Hematopoietic multipotent progenitor cell treated with erythropoietin and hydrocortisone succinate and interleukin-3 and kit ligand, for 8 days (in vitro differentiated cells): ENCODE results near the gene CACNA2D1.
A peak's percentile ranks its signal among the peaks of the same experiment; 100 is the strongest.
"Not testable (repeated sequence)": the region's sequence is repeated elsewhere in the genome, so short reads cannot be mapped to it uniquely, and the experiment has no call there.

Experiments used
- DNase-seq: peaks from one replicate; pipeline ENCODE4 v3.0.0-alpha.2; 2015

The CACNA2D1 gene

DNA sequence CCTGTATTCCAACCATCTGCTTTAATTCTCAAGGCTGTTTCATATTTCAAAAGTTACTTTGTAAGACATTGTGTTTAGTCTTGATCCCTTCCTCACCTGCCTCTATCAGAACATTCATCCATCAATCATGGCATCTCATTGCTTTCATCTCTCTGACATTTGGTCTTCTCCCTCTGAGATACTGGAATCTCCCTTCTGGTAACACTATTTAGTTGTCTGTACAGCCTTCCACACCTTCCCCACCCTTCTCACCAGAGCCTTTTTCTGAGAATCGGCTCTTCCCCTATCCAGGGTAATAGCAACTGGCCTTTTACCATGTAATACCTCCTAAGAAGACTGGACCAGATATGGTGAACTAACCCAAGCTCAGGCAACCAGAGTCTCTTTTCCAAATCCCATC is 10.1 kb downstream of the CACNA2D1 start:
- no peak for DNase-seq

DNA sequence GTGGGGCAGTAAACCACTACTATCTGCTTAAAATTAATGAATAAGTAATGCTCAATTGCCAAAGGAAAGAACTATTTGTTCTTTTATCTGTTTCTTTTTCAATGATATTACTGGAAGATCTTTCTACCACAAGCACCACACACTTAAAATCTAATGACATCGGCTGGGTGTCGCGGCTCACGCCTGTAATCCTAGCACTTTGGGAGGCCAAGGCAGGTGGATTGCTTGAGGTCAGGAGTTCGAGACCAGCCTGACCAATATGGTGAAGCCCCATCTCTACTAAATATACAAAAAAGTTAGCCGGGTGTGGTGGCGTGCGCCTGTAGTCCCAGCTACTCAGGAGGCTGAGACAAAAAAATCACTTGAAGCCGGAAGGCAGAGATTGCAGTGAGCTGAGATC is 10.8 kb downstream of the CACNA2D1 start:
- not testable (repeated sequence) for DNase-seq

DNA sequence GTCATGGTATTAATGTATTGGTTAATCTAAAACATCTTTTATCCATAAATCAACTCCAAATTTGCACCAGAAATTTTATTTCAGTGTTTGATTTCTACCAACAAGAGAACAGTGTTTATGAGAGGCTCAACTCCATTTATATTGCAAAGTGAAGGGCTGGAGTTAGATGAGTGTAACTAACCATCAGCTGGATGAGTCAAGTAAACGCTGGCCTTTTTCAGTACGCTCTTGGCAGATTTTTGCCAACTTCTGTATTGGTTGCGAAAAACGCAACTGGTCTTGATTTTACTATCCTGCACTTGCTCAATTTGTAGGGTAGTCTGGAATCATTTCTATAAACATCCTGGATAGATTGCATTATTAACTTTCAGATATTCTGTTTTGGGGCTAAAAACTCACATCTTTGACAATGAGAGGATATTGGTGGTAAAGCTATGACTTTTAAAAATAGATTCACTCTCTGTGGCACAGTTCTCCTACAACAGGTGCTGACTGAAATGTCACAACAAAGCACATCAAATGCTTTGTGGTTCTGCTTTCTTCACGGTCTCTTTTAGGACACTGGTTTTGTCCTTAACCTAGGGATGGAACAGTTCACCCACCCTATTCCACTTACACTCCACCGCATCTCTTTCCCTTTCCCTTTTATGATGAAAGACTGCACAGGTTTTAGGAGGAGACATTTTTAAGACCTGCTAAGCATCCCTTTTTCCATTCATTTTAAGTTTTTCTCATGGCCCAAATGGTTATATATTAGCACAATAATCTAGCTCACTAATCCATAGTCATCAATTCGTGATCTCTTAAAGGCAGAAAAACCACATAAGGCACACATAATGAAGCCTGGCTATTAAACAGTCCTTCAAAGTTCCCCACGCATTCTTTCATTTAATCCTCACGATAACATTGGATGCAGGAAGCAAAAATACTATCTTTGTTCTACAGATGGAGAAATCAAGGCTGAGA is 12.8 kb downstream of the CACNA2D1 start:
- no peak for DNase-seq

DNA sequence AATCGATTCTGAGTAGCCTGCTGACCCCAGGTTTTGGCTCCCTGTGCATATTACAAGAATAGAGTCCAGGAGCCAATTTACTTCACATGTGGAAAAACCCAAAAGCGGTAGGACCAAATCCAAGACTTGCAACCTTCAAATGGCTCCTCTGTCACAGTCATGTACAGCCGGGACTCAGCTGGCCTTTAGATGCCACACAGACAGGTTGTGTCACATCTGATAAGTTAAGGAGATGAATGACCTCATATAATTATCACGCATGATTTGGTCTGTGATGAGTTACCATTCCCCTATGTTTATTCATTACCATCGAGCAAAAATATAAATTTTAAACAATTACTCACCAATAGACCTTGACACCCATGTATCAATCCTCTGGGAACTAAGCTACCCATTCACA is 14.2 kb downstream of the CACNA2D1 start:
- no peak for DNase-seq

DNA sequence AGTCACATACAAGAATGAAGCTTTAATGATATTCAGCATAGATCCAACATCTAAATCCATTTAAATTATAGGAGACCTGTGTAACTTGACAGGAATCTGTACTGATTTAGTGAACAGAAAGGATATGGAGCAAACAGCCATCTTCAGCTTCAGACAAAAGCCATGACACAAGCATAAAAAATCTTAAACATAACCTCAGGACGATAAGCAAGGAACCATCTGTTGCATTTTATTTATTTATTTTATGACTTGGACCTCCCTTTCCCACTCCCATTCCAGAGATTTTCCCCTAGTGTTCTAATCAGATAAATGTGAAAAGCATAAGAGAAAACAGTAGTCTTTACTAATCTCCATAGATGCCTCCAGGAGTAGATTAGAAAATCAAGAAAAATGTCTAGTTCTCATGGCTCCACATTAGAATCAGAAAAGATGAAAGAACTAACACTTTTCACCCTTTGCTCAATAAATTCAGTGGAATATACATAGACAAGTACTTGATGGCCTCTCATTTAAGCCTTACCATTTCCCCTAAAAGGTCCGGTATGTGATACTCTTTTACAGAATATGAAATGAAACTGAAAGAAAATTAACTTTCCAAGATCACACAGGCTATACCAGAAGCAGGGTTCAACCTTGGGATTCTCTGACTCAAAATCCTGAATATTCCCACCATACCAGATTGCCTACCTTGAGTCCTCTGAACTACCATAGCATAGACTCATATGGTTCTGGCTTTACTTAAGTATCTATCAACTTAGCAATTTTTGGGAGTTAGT is 15.2 kb downstream of the CACNA2D1 start:
- DNase-seq = no peak

DNA sequence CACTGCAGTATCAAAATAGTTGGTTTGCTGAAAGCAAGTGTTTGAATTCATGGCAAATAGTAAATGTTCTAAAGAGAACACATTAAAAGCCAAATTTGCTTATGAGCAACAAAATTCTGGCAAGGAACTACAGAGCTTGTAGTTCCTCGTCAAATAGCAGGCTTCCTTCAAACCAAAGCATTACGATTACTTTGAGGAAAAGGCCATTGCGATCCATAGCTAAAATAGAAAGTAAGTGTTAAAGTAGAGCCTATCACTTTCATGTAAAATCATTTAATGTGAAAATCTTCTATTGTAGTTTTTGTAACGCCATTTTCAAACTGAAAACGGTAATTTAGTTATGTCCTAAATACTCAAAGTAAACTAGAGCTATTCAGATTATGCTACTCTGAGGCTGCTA is 20.1 kb downstream of the CACNA2D1 start:
- no peak for DNase-seq

DNA sequence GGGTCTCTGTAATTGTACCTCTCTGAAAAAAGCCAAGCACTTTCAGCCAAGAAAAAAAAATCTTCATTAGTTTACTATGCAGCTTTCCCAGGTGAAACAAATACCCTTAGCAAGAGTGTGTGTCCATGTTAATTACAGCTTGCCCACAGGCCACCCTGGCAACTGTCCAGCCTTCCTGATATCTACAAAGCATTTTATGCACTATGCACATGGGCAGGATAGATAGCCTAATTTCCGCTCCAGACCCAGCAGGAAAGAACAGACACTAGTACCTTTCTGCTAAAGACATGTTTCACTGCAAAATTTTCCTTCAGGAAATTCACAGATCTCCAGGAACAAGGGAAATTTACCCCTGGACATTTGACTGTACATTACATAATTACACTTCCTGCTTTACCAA is 24.4 kb downstream of the CACNA2D1 start:
- peak; percentile 52 for DNase-seq

DNA sequence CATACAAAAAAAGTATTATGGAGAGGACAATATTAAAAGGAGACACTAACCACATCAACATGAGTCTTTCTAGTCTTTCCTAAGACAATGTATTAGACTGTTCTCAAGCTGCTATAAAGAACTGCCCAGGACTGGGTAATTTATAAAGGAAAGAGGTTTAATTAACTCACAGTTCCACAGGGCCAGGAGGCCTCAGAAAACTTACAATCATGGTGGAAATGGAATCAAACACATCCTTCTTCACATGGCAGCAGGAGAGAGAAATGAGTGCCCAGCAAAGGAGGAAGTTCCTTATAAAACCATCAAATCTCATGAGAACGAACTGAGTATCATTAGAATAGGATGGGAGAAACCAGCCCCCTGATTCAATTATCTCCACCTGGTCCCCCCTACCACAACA is 25.7 kb downstream of the CACNA2D1 start:
- no peak for DNase-seq

DNA sequence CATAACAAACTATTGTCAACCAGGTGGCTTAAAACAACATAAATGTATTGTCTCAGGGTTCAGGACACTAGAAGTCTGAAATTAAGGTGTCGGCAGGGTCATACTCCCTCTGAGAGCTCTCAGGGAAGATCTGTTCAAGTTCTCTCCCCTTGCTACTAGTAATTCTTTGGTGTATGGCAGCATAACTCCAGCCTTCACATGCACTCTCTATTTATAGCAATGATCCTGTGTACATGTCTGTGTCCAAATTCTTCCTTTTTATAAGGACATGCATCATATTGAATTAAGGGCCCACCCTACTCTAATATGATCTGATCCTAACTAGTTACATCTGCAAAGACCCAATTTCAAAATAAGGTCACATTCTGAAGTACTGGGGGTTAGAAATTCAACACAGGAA is 27.2 kb downstream of the CACNA2D1 start:
- no peak for DNase-seq

DNA sequence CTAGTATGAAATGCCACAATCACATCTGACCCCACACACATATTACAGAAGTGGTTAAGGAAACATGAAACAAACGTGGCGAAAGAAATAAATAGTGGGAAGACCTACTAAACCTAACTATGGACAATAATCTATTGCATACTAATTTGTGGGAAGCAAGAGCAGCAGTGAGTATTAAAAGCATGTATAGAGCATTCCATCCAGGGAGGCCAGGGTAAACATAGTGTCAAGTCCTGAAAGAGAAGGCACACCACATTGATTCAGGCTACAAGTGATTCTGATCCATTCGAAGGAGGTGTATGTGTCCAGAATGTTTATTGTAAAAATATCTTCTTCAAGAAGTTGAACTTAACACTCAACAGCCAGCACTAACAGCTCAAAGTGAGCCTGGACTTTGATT is 29.2 kb downstream of the CACNA2D1 start:
- no peak for DNase-seq

DNA sequence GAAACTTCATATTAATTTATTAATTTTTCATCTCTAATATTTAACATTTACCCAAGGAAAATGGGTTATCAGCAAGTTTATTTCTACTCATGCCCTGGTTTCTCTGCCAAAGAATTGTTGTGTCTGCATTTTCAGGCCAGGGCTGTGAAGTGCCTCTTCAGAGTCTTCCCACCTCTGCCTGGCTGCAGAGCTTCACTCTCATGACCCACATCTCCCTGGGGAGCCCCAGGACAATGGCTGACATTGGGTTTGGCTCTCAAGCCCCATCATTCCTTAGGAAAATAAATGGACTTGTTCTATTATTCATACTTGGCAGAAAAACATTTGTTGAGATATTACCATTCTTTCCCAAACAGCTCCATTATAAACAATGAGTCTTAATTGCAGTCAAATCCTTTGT is 30.3 kb downstream of the CACNA2D1 start:
- no peak for DNase-seq

DNA sequence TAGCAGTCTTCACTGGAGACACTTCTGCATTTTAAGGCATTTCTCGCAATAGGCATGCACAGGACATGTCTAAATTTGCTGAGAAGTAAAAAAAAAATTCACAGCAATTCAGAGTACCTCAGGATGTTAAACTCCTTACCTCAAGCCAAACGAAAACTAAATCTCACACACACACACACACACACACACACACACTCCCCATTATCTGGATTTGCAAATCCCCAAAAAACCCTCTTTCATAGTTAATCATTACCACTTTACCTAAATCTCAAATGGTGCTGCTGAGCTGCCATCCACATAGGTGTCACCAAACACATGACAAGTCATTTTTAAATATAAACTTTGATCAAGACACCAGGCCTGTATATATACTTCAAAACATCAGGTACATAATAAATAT is 31.8 kb downstream of the CACNA2D1 start:
- DNase-seq = no peak

DNA sequence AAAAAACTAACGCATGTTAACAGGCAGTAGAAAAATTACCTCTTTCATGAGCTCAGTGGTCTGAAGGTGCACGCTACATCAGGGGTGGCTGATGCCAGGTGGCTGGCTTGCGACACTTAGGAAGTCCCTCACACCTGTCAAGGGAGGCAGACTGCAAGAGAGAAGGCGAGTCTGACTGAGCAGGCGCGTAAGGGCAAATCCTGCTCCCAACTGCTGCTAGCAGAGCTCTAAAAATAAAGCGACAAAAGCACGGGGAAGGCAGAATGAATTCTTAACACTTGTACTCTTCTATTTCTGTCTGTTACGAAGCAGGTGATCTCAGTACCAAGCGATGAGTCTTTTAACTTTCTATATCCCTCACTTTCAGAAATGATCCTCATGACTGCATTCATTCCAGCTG is 33.1 kb downstream of the CACNA2D1 start:
- no peak for DNase-seq

DNA sequence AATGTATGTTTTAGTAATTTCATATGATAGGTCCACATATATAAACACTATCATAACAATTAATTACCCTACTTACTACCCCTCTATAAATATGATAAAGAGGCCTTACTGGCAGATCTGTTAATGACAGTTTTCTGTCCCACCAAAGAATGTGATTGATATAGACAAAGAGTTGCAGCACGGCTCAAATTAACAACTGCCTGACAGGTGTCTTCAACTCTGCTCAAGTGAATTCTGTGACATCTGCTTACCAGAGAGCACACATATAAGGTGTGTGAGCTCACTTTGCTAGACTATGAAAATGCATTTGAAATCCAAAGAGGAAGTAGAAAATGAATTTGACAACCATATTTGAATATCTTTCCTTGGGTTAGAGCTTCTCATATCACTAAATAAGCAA is 36.6 kb downstream of the CACNA2D1 start:
- no peak for DNase-seq

DNA sequence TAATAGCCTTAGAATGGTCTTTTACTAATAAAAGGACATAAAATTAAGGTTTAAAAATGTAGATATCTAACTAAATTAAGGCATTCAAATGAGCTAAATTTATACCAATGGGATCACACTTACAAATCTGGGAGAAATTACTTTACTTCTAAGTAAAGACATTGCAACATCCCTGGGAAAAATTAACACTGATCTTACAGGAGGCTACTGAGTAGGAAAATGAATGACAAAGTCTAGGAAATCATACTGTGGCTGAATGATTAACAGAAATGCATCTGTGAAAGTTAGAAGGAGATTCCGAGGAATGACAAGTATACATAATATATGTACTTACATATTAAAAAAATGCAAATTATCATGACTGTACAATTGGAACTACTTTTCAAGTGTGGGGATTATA is 38.3 kb downstream of the CACNA2D1 start:
- DNase-seq = no peak

DNA sequence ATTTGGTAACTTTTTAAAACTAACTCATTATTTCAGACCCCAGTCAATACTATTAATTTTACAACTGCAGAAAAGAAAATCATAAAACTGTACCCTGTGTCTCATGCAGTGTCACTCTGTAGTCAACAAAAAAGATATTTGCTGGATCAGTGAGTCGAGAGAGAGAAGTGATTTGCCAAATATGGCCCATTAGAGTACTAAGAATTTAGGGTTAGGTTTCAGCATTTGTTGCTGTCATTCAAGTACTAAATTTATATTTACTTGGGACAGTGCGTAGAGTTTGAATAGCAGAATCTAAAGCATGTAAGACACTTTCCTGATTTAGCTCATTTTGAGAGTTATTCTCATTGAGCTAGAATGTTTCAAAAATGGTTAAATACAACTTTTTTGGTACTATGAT is 38.9 kb downstream of the CACNA2D1 start:
- DNase-seq = no peak

DNA sequence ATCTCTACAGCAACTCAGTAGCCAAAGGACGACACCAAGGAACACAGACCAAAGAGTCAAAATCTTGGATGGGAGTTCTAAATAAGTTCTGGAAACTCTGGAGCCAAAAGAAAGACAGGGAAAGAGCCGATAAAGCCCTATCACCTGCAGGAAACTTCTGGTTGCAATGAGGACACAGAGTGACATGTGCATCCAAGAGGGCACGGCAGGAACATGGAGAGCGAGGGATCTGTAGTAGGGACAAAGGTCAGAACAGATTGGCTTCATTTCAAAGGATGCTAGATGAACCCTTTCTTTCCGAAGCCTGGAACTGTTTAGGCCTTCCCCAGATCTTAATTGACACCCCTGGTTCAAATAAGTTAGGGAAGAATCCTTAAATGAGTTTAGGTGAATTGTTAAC is 39.5 kb downstream of the CACNA2D1 start:
- DNase-seq = no peak

DNA sequence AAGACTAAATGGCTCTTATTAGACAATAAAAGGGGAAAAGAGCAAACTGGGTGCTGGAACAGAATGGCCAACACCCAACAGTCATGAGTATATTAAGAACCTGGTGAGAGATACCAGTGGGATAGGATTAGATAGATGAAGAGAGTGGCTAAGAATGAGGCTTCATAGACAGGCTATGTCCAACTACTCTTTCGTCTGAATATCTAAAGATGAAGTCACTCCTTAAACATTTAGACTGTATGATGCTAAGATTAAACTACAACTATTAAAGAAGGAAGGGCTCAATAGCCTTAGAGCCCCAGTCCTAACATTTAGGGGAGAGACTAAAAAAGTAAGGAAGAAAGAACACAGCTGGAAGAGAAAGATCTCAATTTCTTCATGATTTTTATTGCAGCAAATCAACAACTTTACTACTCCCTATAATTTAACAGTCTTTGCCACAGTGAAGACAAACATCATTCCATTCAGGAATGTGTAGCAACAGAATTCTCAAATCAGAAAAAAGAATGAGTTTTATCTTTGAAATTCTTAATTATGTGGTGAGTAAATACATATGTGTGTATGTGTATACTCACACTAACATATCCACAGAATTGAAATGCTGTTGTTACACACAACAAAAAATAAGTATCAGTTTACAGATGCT is 45.6 kb downstream of the CACNA2D1 start:
- DNase-seq = no peak

DNA sequence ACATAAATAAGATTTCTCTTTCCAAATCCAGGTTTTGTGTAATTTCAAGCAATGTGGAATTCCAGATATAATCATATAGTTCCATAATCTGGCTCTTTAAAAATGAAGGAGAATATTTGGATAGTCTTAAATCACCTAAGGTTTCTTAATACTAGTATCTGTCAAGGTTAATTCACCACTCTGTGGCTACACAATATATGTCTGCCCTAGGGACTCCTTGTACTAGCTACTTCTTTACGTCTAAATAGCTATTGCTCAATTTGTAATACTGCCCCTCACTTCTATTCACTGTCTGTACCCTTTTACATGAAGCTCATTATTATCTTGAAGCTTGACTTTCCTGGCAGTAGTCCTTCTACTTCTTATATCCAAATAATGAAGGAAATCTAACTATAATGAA is 47.2 kb downstream of the CACNA2D1 start:
- no peak for DNase-seq

DNA sequence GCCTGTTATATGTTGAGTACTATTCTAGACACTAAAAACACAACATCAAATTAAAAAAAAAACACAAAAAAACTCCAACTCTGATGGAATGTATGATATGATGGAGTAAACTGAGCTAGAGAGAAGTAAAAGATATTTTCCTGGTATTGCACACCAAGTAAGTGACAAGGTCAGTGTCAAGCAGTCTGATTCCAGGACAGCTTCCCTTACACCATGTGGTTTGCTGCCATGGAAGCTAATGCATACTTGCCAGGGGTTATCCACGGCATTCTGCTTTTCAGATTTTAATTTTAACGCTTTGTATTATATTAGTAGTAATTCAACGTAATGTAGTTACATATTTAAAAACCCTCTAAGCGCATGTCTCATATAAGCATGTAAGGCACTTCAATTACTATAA is 48.4 kb downstream of the CACNA2D1 start:
- DNase-seq = no peak

DNA sequence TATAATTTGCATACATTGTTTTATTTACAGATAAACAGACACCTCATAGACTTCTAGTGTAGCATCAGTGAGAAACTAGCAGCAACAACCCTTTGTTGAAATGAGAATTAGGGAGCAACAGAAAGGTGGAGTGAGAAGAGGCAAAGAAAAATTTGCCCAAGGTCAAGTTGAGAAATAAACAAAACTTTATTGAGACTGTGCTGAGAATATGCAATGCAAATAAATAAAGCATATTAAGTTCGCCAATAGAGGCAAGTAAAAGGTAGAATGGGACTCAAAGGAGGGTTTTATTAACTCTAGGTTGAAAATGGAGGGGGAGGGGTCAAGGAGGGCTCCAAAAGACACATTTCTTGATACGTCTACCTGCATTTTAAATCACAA is 49.7 kb downstream of the CACNA2D1 start:
- DNase-seq = no peak

DNA sequence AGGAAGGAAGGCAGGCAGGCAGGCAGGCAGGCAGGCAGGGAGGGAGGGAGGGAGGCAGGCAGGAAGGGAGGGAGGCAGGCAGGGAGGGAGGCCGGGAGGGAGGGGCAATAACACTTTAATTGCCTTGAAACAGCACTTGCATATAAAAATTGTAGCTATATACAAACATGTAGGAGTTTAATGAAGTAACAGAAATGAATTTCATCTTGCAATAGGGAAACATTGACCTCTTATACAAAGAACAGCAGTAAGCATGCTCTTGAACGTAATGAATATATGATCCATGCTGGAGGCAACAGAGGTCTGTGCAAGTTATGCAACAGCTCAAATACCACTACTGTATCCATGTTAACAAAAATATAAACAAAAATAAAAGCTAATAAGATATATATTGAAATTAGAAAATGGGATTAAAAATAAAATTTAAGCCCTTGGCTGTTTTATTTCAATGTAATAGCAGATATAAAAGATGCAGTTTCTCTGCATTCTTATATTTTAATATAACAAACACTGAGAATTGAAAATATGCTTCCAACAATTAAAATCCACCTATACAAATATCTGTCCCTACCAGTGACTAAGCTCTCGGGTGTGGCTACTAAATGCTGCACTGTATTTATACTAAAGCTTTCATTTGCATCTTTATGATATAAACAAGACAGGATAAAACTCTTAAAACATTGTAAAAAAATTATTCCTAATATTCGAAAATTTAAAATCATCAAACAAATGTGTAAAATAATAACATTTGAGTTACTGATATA is 50.3 kb downstream of the CACNA2D1 start:
- DNase-seq = no peak

DNA sequence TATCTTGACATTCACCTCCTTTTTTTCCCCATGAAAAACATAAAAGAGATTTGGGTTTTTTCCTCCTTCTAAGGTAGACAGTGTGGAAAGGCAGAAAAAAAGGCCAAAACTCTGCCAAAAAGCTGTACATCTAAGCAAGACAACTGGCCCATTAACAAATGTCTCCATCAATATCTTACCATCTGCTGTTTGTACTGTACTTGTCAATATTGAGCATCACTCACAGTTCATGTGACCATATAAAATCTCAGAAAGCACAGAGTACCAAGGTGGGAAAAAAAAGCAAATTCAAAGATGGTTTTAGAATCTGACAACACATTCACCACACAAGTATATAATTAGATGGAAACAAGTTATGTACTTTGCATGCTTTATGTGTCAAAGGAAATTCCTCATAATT is 52.6 kb downstream of the CACNA2D1 start:
- DNase-seq = no peak
